SK-N-SH (cell line): ENCODE data around the gene C9orf85.

Experiments used
- ELF1 ChIP-seq: IDR thresholded peaks from 2 replicates; pipeline ENCODE4 v1.4.0; 2012
- EZH2phosphoT487 ChIP-seq: fragments of 200-600 bp; sonication (generic); IDR thresholded peaks from 2 replicates; pipeline ENCODE4 v1.6.1; 2017; ENCODE audit warnings: low read depth, mixed run types, mild to moderate bottlenecking, antibody characterized with exemption, moderate library complexity, borderline replicate concordance
- MXI1 ChIP-seq: IDR thresholded peaks from 2 replicates; pipeline ENCODE4 v1.6.1; 2012; ENCODE audit warnings: mild to moderate bottlenecking, low read depth, low read length, improper control_type of control experiment
- POLR2AphosphoS5 ChIP-seq: IDR thresholded peaks from 2 replicates; pipeline ENCODE4 v1.6.1; 2012; ENCODE audit warnings: low read depth, low read length
- RAD21 ChIP-seq: IDR thresholded peaks from 2 replicates; pipeline ENCODE4 v1.6.1; 2012; ENCODE audit warnings: mild to moderate bottlenecking, low read length
- RFX5 ChIP-seq: IDR thresholded peaks from 2 replicates; pipeline ENCODE4 v1.6.1; 2012; ENCODE audit warnings: mild to moderate bottlenecking, improper control_type of control experiment, low read length
- SMC3 ChIP-seq: IDR thresholded peaks from 2 replicates; pipeline ENCODE4 v1.6.1; 2012; ENCODE audit warnings: low read depth, low read length, improper control_type of control experiment
- TAF1 ChIP-seq: IDR thresholded peaks from 2 replicates; pipeline ENCODE4 v1.6.1; 2012; ENCODE audit warnings: low read depth, mild to moderate bottlenecking, low read length, moderate library complexity, borderline replicate concordance
- TF ChIP-seq, protein P1 (sequence below): IDR thresholded peaks from 2 replicates; pipeline ENCODE4 v1.6.1; 2012; ENCODE audit warnings: mild to moderate bottlenecking, low read depth, low read length, moderate library complexity
- TF ChIP-seq, protein P2 (sequence below): fragments of 200-600 bp; sonication (generic); IDR thresholded peaks from 2 replicates; pipeline ENCODE4 v1.6.1; 2017; ENCODE audit warnings: antibody characterized with exemption, mild to moderate bottlenecking, moderate library complexity
- TF ChIP-seq, protein P3 (sequence below): fragments of 150-350 bp; IDR thresholded peaks from 2 replicates; pipeline ENCODE4 v1.6.1; 2017; ENCODE audit warnings: antibody characterized with exemption, low read length, low read depth, borderline replicate concordance

DNA sequence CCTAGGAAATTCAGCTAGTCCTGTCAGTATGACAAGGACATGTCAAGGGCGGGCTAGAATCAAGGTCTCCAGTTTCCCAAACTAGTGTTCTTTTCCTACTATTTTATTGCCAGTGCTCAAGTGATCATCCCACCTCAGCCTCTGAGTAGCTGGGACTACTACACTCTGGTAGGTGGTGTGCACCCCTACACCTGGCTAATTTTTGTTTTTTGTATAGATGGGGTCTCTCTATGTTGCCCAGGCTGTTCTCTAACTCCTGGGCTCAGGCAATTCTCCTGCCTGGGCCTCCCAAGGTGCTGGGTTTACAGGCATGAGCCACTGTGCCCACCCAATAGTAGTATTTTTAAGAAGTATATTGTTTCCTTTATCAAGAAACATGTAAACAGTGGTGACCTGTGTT is 54.0 kb downstream of the C9orf85 start:
- TF ChIP-seq POLR2AphosphoS5 (no peak), ELF1 (no peak), TAF1 (no peak), MXI1 (no peak), SMC3 (no peak), RAD21 (no peak), EZH2phosphoT487 (no peak), RFX5 (no peak)
- TF ChIP-seq, protein P1, sequence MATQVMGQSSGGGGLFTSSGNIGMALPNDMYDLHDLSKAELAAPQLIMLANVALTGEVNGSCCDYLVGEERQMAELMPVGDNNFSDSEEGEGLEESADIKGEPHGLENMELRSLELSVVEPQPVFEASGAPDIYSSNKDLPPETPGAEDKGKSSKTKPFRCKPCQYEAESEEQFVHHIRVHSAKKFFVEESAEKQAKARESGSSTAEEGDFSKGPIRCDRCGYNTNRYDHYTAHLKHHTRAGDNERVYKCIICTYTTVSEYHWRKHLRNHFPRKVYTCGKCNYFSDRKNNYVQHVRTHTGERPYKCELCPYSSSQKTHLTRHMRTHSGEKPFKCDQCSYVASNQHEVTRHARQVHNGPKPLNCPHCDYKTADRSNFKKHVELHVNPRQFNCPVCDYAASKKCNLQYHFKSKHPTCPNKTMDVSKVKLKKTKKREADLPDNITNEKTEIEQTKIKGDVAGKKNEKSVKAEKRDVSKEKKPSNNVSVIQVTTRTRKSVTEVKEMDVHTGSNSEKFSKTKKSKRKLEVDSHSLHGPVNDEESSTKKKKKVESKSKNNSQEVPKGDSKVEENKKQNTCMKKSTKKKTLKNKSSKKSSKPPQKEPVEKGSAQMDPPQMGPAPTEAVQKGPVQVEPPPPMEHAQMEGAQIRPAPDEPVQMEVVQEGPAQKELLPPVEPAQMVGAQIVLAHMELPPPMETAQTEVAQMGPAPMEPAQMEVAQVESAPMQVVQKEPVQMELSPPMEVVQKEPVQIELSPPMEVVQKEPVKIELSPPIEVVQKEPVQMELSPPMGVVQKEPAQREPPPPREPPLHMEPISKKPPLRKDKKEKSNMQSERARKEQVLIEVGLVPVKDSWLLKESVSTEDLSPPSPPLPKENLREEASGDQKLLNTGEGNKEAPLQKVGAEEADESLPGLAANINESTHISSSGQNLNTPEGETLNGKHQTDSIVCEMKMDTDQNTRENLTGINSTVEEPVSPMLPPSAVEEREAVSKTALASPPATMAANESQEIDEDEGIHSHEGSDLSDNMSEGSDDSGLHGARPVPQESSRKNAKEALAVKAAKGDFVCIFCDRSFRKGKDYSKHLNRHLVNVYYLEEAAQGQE = no peak
- TF ChIP-seq, protein P2, sequence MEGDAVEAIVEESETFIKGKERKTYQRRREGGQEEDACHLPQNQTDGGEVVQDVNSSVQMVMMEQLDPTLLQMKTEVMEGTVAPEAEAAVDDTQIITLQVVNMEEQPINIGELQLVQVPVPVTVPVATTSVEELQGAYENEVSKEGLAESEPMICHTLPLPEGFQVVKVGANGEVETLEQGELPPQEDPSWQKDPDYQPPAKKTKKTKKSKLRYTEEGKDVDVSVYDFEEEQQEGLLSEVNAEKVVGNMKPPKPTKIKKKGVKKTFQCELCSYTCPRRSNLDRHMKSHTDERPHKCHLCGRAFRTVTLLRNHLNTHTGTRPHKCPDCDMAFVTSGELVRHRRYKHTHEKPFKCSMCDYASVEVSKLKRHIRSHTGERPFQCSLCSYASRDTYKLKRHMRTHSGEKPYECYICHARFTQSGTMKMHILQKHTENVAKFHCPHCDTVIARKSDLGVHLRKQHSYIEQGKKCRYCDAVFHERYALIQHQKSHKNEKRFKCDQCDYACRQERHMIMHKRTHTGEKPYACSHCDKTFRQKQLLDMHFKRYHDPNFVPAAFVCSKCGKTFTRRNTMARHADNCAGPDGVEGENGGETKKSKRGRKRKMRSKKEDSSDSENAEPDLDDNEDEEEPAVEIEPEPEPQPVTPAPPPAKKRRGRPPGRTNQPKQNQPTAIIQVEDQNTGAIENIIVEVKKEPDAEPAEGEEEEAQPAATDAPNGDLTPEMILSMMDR = no peak
- TF ChIP-seq, protein P3, sequence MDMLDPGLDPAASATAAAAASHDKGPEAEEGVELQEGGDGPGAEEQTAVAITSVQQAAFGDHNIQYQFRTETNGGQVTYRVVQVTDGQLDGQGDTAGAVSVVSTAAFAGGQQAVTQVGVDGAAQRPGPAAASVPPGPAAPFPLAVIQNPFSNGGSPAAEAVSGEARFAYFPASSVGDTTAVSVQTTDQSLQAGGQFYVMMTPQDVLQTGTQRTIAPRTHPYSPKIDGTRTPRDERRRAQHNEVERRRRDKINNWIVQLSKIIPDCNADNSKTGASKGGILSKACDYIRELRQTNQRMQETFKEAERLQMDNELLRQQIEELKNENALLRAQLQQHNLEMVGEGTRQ = no peak
